TTC549 (cell line): ENCODE results near the gene TCHP.

Experiments used
- FAIRE-seq: peaks from 2 replicates; lab custom pipeline; 2012; peaks lifted over from hg19 to GRCh38; lab: Jason Lieb, UNC

The TCHP gene

DNA sequence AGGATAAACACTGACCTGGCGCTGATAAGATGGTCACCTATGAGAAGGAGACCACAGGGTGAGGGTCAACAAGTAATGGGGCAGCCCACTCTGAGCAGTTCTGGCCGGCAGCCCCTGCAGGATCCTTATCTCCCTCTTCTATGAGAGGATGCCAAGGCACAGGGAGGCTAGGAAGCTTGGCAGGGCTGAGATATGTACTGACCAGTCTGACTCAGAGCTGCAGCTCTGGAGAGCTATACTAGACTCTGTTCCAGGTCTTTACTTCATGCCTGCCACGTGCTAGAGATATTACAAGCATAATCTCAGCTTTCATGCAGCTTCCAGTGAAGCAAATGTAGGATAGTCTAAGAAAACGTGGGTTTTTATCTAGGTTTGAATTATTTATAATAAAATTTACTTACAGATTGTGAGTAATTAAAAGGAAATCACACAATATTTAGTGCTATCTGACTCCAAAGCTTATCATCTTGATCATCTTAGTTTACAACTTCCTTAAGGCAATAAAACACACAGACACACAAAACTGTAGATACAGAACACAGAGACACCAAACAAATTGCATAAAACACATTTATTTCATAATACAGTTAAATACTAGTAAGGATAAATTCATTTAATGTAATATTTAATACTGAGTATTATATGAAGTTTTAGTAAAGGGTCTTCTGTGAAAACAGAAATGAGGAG, 63.8 kb downstream of the TCHP start:
- FAIRE-seq = no peak

- no peak for FAIRE-seq
These were observed 66.5 kb downstream of the TCHP start for GRCh38 chr12:109966546-109966945.

GRCh38 chr12:109967383-109968031, 67.4 kb downstream of the TCHP start:
- FAIRE-seq = no peak
